GM12878 (cell line): ENCODE measurements around the gene TMEM132D. TPM values are rescaled to one million over a fixed set of nuclear protein-coding genes. Genes with fewer than 3 reads are reported as not detected.

Experiments used
- ATF3 ChIP-seq: IDR thresholded peaks from 2 replicates; pipeline ENCODE4 v1.6.1; 2011; ENCODE audit warnings: low read depth, mild to moderate bottlenecking, low read length, moderate library complexity, borderline replicate concordance; ENCODE audit errors: extremely low read depth
- CHD1 ChIP-seq: IDR thresholded peaks from 2 replicates; pipeline ENCODE4 v1.6.1; 2012; ENCODE audit warnings: low read depth, low read length, improper control_type of control experiment
- CTCF ChIP-seq, 3 experiments: IDR thresholded peaks in 2 of 3; conservative IDR thresholded peaks in 1 of 3; 2 replicates each; pipeline ENCODE4 v1.5.1; 2011; ENCODE audit warnings: low read depth in 3 of 3, low read length in 3 of 3, mild to moderate bottlenecking in 3 of 3, control low read depth in 2 of 3, moderate library complexity in 2 of 3, inconsistent platforms in 1 of 3, mixed read lengths in 1 of 3; ENCODE audit not compliant: control insufficient read depth in 2 of 3, insufficient read depth in 1 of 3; ENCODE audit errors: extremely low read depth in 1 of 3
- EGR1 ChIP-seq, 2 experiments: IDR thresholded peaks; 1 replicate in 1 of 2; 2 replicates in 1 of 2; pipeline ENCODE4 v1.6.1; 2011 to 2012; ENCODE audit warnings: low read depth in 2 of 2, low read length in 2 of 2, borderline replicate concordance in 1 of 2, mild to moderate bottlenecking in 1 of 2, moderate library complexity in 1 of 2
- JUNB ChIP-seq: IDR thresholded peaks from 2 replicates; pipeline ENCODE4 v1.6.1; 2016; ENCODE audit warnings: antibody characterized with exemption, mild to moderate bottlenecking
- MEF2B ChIP-seq: fragments of 450-650 bp; IDR thresholded peaks from 2 replicates; pipeline ENCODE4 v1.6.1; 2018; ENCODE audit warnings: mild to moderate bottlenecking, moderate library complexity; ENCODE audit not compliant: partially characterized antibody, poor library complexity, severe bottlenecking
- POLR2A ChIP-seq: IDR thresholded peaks from 2 replicates; pipeline ENCODE4 v1.6.1; 2011; ENCODE audit warnings: low read depth, mild to moderate bottlenecking, low read length
- POLR2AphosphoS5 ChIP-seq: IDR thresholded peaks from 2 replicates; pipeline ENCODE4 v1.6.1; 2011; ENCODE audit warnings: mild to moderate bottlenecking, low read length, inconsistent platforms
- RCOR1 ChIP-seq: conservative IDR thresholded peaks from 2 replicates; pipeline ENCODE4 v1.6.1; 2012; ENCODE audit warnings: low read depth, low read length, improper control_type of control experiment
- RFX5 ChIP-seq: IDR thresholded peaks from 2 replicates; pipeline ENCODE4 v1.6.1; 2011; ENCODE audit warnings: low read depth, low read length, improper control_type of control experiment
- SUPT20H ChIP-seq: IDR thresholded peaks from 2 replicates; pipeline ENCODE4 v1.6.1; 2011; ENCODE audit warnings: low read depth, mild to moderate bottlenecking, low read length, moderate library complexity, borderline replicate concordance; ENCODE audit not compliant: control insufficient read depth
- TBL1XR1 ChIP-seq: IDR thresholded peaks from 2 replicates; pipeline ENCODE4 v1.6.1; 2012; ENCODE audit warnings: low read depth, low read length, improper control_type of control experiment
- ZNF622 ChIP-seq: fragments of 450-650 bp; IDR thresholded peaks from 2 replicates; pipeline ENCODE4 v1.6.1; 2017; ENCODE audit warnings: mild to moderate bottlenecking, inconsistent platforms
- polyA plus RNA-seq, 11 experiments: library from polyadenylated mRNA; depleted of rRNA in 4 of 11; unstranded in 6 of 11; stranded (reverse) in 5 of 11; fragments of >200 nt; fragmentation: Nextera tagmentation in 4 of 11; fragmentation: Illumina TruSeq in 1 of 11; extraction: Ambion mirVana in 4 of 11; extraction: Trizol in 1 of 11; gene quantifications; 1 replicate in 1 of 11; 2 replicates in 10 of 11; pipeline versions ENCODE4 v1.2.1 to v1.2.3, GENCODE V29; 2011 to 2016; ENCODE audit warnings: inconsistent platforms in 2 of 11, missing spikeins in 2 of 11, low read depth in 1 of 11
- total RNA-seq, 4 experiments: library from RNA; depleted of rRNA in 3 of 4; stranded (reverse); fragments of >200 nt in 3 of 4; fragmentation: Illumina TruSeq in 1 of 4; extraction: Trizol in 1 of 4; gene quantifications; 2 replicates each; pipeline versions ENCODE4 v1.2.1 to v1.2.3, GENCODE V29; 2013 to 2021
- TF ChIP-seq, protein P1 (sequence below): IDR thresholded peaks from 2 replicates; pipeline ENCODE4 v1.6.1; 2011; ENCODE audit warnings: borderline replicate concordance, low read depth, mild to moderate bottlenecking, moderate library complexity, low read length; ENCODE audit not compliant: insufficient read depth, poor library complexity, severe bottlenecking

Gene TMEM132D
- total and polyA plus RNA-seq, 10 of the 15 experiments (the other 5 are each of a cell fraction or from before 2014, with no cell fraction given), result under 0.01 to 0.12 (median 0.02) TPM; not detected in 3

- TF ChIP-seq JUNB, result no peak
- TF ChIP-seq ZNF622, result no peak
- no peak for TF ChIP-seq POLR2AphosphoS5
- TF ChIP-seq ATF3, result no peak
- TF ChIP-seq POLR2A, result no peak
- no peak for TF ChIP-seq RCOR1
- TF ChIP-seq CHD1, result no peak
- TF ChIP-seq EGR1 (IDR thresholded peaks at IDR 0.05; ENCODE audit: borderline replicate concordance in 1 of 2, low read depth in 2 of 2, low read length in 2 of 2), result no peak
- TF ChIP-seq, protein P1, sequence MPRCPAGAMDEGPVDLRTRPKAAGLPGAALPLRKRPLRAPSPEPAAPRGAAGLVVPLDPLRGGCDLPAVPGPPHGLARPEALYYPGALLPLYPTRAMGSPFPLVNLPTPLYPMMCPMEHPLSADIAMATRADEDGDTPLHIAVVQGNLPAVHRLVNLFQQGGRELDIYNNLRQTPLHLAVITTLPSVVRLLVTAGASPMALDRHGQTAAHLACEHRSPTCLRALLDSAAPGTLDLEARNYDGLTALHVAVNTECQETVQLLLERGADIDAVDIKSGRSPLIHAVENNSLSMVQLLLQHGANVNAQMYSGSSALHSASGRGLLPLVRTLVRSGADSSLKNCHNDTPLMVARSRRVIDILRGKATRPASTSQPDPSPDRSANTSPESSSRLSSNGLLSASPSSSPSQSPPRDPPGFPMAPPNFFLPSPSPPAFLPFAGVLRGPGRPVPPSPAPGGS, result no peak
- no peak for TF ChIP-seq SUPT20H
- no peak for TF ChIP-seq MEF2B
- no peak for TF ChIP-seq CTCF (IDR thresholded peaks at IDR 0.05 in 2 of 3, conservative IDR thresholded peaks at IDR 0.05 in 1 of 3; ENCODE audit: control insufficient read depth in 2 of 3, extremely low read depth in 1 of 3, insufficient read depth in 1 of 3, low read depth in 3 of 3, low read length in 3 of 3)
- TF ChIP-seq TBL1XR1, result no peak
- TF ChIP-seq RFX5, result no peak
Observed at GRCh38 chr12:129068684-129069083, 835.1 kb downstream of the TMEM132D start (continued).
